Activated T-helper 1 cell treated with Interleukin-2 at 50 U/mL for 16 hours (primary cell): Measurements from ENCODE around the gene CPAMD8.
"Not testable (repeated sequence)": the region's sequence is repeated elsewhere in the genome, so short reads cannot be mapped to it uniquely, and the experiment has no call there.

ENCODE experiments used
- DNase-seq: peaks from one replicate; pipeline ENCODE4 v3.0.0-alpha.2; 2020; ENCODE audit warnings: low read depth

Gene CPAMD8

DNA sequence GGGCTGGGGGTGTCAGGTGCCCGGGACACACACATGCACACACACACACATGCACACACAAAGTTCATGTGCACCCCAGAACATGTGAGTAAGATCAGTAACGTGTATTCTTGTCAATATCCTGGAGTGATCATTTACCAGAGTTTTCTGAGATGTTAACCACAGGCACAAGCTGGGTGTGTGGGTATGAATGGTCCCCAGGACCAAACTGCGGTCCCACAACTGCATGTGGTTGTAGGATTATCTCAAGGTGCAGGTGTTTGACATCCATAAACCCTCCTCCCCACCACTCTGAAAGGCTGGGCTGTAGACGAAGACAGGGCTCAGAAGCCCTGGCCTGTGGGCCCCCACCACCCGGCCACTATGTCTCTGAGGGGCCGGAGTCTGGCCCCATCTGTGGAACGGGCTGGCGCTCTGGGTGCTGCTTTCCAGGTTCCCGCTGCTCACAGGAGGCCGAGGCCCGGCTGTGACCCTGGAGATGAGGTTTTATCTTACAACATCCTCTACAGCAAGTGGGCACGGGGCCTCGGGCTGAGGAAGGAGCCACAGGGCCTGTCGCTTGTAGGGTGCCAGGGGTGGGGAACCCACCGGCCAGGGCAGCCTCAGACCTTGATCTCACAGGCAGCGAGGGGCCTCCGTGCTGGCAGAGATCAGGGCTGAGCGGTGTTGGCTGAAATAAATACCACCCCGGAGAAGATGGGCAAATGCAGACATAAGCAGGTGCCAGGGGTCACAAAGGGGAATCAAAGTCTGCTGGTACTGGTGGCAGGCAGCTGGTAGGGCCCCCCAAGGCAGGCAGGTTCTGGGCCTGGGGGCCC, 133.5 kb downstream of the CPAMD8 start:
- DNase-seq = no peak

GRCh38 chr19:16892436-16892835, 134.2 kb downstream of the CPAMD8 start:
- DNase-seq = no peak

DNA sequence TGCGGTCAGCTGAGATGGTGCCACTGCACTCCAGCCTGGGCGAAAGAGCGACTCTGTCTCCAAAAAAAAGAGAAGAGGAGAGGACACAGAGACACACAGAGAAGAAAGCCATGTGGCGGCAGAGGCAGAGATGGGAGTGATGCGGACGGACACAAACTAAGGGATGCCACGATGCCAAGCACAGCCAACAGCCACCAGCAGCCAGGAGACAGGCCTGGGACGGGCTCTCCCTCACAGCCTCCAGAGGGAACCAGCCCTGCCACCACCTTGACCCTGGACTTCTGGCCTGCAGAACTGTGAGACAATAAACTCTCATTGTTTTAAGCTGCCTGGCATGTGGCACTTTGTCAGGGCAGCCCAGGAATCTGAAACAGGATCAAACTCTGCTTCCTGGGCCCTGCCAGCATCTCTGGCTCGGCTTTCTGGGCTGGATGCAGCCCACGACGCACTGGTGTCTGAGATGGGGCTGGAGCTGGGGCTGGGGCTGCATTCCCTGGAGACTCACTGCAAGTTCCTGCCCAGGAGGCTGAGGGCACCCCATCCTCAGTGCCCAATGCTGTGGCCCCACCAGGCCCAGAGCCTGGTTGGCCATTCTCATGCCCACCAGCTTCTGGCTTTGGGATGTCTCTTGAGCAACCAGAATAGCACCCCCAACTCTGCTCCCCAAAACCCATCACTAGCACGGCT, 134.8 kb downstream of the CPAMD8 start:
- DNase-seq = no peak

DNA sequence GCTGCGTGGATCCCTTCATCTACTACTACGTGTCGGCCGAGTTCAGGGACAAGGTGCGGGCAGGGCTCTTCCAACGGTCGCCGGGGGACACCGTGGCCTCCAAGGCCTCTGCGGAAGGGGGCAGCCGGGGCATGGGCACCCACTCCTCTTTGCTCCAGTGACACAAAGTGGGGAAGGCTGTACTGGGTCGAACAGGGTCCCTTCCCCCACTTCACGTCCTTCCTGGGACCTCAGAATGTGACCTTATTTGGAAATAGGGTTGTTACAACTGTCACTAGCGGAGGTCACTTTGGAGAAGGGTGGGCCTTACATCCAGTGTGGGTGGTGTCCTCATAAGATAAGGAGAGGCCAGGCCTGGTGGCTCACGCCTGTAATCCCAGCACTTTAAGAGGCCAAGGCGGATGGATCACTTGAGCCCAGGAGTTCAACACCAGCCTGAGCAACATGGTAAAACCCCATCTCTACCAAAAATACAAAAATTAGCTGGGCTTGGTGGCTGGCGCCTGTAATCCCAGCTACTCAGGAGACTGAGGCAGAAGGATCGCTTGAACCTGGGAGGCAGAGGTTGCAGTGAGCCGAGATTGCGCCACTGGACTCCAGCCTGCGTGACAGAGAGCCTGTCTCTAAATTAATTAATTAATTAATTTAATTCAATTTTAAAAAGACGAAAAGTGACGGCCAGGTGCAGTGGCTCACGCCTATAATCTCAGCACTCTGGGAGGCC, 136.0 kb downstream of the CPAMD8 start:
- DNase-seq = no peak

DNA sequence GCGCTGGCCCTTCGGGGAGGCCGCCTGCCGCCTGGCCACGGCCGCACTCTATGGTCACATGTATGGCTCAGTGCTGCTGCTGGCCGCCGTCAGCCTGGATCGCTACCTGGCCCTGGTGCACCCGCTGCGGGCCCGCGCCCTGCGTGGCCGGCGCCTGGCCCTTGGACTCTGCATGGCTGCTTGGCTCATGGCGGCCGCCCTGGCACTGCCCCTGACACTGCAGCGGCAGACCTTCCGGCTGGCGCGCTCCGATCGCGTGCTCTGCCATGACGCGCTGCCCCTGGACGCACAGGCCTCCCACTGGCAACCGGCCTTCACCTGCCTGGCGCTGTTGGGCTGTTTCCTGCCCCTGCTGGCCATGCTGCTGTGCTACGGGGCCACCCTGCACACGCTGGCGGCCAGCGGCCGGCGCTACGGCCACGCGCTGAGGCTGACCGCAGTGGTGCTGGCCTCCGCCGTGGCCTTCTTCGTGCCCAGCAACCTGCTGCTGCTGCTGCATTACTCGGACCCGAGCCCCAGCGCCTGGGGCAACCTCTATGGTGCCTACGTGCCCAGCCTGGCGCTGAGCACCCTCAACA, 136.6 kb downstream of the CPAMD8 start:
- no peak for DNase-seq

DNA sequence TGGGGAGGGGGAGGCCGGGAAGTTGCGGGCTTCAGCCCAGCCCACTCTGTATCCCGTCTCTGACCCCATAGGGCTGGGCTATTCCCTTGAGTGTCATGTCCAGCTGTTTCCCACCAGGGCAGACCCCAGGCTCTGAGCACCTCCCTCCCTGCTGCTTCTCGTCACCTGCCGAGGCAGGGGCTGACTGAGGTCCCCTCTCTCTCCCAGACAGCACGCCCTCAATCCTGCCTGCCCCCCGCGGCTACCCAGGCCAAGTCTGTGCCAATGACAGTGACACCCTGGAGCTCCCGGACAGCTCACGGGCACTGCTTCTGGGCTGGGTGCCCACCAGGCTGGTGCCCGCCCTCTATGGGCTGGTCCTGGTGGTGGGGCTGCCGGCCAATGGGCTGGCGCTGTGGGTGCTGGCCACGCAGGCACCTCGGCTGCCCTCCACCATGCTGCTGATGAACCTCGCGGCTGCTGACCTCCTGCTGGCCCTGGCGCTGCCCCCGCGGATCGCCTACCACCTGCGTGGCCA, 137.2 kb downstream of the CPAMD8 start:
- DNase-seq = no peak

GRCh38 chr19:16888629-16889365, 137.8 kb downstream of the CPAMD8 start, which contains the start of gene F2RL3:
Gene F2RL3 (plus strand): TSS chr19:16888999. CDS start chr19:16889190, 191 bp downstream.
- DNase-seq = no peak

DNA sequence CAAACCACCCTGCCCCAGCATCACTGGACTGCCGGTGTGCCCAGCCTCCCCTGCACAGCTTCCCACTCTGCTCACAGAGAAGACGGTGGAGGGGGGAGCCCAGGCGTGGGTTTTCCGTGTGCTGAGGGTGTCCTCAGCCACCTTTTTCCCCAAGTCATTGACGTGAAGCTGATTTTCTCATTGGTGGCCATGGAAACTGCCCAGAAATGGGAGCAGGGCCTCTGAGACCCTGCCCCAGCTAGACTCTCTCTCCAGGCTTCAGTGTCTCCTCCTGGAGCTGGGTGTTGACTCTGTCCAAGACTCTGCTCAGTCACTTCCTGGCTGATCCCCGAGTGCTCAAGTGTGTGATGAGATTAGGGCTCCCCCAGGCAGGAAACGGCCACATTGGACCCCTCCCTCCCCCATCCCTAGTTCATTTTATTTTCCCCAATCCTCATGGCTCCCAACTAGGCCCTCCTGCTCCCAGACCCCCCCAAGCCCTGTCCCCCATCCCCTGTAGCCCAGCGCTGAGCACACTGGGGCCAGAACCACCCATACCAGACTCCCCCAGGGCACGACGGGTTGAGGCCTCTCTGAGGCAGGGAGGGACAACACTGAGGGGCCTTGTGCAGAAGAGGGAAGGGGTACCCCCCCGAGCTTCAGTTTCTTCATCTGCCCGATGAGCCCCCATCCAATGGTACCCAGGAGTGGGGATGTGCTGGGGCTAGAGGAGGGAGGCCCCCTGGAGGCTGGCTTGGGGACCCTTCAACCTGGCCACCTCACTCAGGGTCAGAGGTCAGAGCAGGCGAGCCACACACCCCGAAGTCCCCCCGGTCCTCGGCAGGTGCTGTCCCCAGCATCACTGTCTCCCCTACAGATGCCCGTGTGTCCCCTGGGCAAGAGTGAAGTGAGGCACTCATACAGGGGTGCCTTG, 139.0 kb downstream of the CPAMD8 start:
- DNase-seq = no peak

DNA sequence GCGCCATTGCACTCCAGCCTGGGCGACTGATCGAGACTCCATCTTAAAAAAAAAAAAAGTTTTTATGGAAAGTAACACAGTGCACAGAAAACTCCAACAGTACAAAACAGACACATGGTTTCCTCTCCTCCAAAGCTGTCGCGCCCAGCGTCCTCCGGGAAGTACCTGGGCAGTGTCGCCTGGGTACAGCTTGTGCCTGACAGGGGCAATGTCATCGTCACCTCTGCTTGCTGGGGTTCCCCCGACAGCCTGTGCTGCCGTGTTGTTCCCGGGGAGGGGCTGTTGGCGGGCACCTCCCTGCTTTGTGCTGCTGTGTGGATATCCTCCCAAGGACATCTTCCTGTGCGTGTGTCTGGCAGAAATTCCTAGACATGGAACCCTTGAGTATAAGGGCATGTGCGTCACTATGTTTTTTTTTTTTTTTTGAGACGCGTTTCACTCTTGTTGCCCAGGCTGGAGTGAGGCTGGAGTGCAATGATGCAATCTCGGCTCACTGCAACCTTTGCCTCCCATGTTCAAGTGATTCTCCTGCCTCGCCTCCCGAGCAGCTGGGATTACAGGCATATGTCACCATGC, 140.2 kb downstream of the CPAMD8 start:
- no peak for DNase-seq

DNA sequence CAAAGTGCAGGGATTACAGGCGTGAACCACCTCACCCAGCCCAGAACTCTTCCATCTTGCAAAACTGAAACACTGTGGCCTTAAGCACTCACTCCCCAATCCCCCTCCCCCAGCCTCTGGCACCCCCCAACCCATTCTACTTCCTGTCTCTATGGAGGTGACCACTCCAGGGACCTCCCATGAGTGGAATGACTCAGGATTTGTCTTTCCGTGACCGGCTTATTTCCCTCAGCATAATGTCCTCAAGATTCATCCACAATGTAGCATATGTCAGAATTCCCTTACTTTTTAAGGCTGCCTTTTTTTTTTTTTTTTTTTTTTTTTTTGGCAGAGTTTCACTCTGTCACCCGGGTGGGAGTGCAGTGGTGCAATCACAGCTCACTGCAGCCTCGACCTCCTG, 141.4 kb downstream of the CPAMD8 start:
- DNase-seq = no peak

- no peak for DNase-seq
Observed at GRCh38 chr19:16883522-16883921, 143.1 kb downstream of the CPAMD8 start.

DNA sequence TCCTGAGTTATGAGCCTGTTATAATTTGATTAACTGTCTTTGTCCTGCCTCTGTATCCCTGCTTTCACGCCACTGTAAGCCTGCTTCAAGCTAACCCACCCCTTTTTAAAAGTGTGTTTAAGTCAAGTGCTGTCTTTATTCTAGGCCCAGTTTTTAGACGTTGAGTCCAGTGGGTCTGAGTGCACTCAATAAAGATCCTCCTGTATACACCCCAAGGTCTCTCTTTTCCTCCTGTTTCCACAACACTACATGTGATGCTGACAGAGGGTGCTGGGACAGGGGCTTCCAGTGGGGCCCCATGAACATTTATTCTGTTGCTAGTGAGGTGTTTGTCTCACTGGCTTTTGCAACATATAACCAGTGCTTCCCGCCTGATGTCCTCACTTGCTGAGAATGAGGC, 144.5 kb downstream of the CPAMD8 start:
- DNase-seq = no peak

- no peak for DNase-seq
Observed at GRCh38 chr19:16880884-16881554, 145.6 kb downstream of the CPAMD8 start.

DNA sequence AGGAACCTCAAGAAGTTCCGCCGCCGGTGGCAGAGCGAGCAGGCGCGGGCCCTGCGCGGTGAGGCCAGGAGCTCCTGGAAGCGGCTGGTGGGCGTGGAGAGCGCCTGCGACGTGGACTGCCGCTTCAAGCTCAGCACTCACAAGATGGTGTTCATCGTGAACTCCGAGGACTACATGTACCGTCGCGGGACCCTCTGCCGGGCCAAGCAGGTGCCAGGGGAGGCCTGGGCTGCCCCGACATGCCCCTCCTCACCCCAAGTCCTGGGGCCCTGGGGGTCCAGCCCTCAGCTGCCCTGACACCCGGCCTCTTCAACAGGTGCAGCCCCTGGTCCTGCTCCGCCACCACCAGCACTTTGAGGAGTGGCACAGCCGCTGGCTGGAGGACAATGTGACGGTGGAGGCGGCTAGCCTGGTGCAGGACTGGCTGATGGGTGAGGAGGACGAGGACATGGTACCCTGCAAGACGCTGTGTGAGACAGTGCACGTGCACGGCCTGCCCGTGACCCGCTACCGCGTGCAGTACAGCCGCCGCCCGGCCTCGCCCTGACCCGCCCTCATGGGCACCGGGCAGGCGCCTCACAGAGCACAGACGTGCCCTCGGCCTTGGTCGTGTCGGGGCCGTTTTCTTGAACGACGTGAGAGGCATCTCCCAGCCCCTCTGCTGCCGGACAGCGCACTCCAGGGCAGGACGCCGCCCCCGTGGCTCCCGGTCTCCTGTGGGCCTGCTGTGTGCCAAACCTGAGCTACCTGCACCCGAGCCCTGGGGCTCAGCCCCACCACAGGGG, 148.2 kb downstream of the CPAMD8 start:
- DNase-seq = no peak

DNA sequence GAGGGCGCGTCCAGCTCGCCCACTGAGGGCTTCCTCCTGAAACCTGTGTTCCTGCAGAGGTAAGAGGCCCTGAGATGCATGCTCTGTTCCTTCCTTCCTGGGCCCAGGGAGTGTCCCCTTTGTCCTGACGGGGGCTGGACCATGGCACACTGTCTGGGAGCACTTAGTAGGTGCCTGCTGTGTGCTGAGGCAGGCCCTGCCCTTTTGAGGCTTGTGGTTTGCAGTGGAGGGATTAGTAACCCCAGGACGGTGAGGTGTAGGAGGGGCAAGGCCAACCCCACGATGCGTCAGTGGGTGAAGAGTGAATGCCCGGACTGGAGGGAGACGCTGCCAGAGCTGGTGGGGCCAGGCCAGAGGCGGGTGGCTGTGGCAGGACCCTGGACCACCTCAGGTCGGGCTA, 149.0 kb downstream of the CPAMD8 start:
- no peak for DNase-seq

- DNase-seq = no peak
Observed at GRCh38 chr19:16876904-16877361, 149.7 kb downstream of the CPAMD8 start.

DNA sequence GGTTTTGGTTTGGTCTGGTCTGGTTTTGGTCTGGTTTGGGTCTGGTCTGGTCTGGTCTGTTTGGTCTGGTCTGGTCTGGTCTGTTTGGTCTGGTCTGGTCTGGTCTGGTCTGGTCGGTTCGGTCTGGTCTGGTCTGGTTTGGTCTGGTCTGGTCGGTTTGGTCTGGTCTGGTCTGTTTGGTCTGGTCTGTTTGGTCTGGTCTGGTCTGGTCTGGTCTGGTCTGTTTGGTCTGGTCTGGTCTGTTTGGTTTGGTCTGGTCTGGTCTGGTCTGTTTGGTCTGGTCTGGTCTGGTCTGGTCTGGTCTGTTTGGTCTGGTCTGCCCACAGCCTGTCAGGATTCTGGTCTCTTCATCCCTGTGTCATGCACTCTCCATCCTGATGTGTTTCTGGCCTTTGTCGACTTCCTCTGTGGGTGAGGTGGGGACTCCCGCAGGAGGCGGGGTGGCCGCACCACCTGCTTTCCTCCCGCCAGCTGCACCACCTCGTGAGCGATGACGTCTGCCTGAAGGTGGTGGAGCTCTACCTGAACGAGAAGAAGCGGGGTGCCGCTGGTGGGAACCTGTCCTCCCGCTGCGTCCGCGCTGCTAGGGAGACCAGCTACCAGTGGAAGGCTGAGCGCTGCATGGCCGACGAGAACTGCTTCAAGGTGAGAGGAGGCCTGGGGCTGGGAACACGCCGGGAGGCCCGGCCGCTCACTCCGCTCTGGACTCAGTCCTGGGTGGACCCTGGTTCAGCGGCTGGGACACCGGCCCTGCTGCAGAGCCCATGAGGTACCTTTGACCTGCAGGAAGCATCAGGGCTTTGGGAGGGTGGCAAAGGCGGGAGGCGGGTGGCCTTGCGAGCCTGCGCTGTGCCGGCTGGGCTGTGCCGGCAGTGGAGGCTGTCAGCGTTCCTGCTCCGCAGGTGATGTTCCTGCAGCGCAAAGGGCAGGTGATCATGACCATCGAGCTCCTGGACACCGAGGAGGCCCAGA, 150.7 kb downstream of the CPAMD8 start:
- DNase-seq = no peak

GRCh38 chr19:16874978-16875299, 151.7 kb downstream of the CPAMD8 start:
- DNase-seq = not testable (repeated sequence)
